ENCODE measurements around the gene PHC1. TPM values are rescaled to one million over a fixed set of nuclear protein-coding genes. Genes with fewer than 3 reads are reported as not detected.

Gene PHC1
- total RNA-seq, 1 donor = 27.1 TPM

DNA sequence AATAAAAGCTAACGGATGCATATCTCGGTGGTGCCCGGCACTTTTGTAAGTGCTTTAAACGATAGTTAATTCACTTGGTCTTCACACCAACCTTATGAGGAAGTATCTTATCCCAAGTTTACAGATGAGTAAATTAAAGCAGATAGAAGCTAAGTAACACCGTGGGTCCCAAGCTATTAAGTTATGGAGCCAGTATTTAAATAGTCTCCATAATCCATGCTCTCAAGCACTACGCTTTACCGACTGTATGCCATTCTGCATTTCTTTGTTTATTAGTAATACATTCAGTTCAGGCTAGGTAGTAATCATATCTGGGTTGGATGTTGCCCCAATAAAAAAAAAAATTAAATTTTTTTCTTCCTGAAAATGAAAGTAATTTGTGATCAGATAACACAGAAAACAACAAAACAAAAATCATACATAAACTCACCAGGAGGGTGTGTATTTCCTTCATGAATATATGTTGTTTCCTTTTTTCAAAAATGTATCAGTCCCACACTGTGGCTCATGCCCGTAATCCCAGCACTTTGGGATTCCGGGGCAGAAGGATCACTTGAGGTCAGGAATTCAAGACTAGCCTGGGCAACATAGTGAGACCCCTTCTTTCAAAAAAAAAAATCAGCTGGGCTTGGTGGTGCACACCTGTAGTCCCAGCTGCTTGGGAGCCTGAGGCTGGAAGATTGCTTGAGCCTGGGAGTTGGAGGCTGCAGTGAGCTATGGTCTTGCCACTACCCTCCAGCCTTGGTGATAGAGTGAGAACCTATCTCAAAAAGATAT, 36.6 kb downstream of the PHC1 start:
- H3K79me2 ChIP-seq (ENCODE audit: insufficient read depth, low read length) = peaks cover 35% of the 10 kb centered on the region
- H2AFZ ChIP-seq (ENCODE audit: low read length) = peak overlapping the region; percentile 94
- peak overlapping the region; percentile 91 for H3K4me2 ChIP-seq (ENCODE audit: insufficient read depth, low read length)
- TF ChIP-seq, protein P1, sequence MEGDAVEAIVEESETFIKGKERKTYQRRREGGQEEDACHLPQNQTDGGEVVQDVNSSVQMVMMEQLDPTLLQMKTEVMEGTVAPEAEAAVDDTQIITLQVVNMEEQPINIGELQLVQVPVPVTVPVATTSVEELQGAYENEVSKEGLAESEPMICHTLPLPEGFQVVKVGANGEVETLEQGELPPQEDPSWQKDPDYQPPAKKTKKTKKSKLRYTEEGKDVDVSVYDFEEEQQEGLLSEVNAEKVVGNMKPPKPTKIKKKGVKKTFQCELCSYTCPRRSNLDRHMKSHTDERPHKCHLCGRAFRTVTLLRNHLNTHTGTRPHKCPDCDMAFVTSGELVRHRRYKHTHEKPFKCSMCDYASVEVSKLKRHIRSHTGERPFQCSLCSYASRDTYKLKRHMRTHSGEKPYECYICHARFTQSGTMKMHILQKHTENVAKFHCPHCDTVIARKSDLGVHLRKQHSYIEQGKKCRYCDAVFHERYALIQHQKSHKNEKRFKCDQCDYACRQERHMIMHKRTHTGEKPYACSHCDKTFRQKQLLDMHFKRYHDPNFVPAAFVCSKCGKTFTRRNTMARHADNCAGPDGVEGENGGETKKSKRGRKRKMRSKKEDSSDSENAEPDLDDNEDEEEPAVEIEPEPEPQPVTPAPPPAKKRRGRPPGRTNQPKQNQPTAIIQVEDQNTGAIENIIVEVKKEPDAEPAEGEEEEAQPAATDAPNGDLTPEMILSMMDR (IDR thresholded peaks at IDR 0.05; ENCODE audit: extremely low read depth, low read depth, low read length) = no peak
- H3K27me3 ChIP-seq (ENCODE audit: insufficient read depth, low read length) = no peaks in the 10 kb centered on the region
- H3K4me1 ChIP-seq (ENCODE audit: insufficient read depth, low read length) = peaks cover 24% of the 10 kb centered on the region
- H3K9me3 ChIP-seq (ENCODE audit: low read depth, low read length) = no peaks in the 10 kb centered on the region
- H3K4me3 ChIP-seq (ENCODE audit: insufficient read depth, low read length) = peak overlapping the region; percentile 90
- H3K36me3 ChIP-seq (ENCODE audit: insufficient read depth, low read length) = peaks cover 4% of the 10 kb centered on the region
- peak overlapping the region; percentile 96 for H3K27ac ChIP-seq (ENCODE audit: low read depth, low read length)
- DNase-seq (ENCODE audit: insufficient read length, low spot score, missing footprints) = no peak
- peaks cover 18% of the 10 kb centered on the region for H4K20me1 ChIP-seq (ENCODE audit: insufficient read depth, low read length)

DNA sequence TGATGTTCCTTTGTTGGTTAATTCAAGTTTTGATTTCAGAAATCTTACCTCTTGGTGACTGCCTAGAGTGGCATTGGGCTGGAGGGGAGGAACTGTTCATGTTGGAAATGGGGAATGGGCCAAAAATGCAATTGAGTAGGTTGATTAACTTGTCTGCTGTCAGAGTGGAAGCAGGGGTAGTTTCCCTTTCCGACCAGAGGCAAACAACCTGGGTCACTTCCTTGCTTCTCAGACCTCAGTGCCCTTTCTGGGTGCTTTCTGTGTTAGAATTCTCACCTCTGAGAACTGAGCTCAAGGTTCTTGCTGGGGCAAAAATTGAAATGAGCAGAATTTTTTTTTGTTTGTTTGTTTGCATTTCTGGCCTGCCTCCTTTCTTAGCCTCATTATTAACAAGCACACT, 37.4 kb downstream of the PHC1 start:
- H3K4me3 ChIP-seq (ENCODE audit: insufficient read depth, low read length) = no peak overlapping the region
- no peaks in the 10 kb centered on the region for H3K36me3 ChIP-seq (ENCODE audit: insufficient read depth, low read length)
- peaks cover 26% of the 10 kb centered on the region for H3K79me2 ChIP-seq (ENCODE audit: insufficient read depth, low read length)
- H2AFZ ChIP-seq (ENCODE audit: low read length) = no peak overlapping the region
- peaks cover 12% of the 10 kb centered on the region for H4K20me1 ChIP-seq (ENCODE audit: insufficient read depth, low read length)
- peaks cover 24% of the 10 kb centered on the region for H3K4me1 ChIP-seq (ENCODE audit: insufficient read depth, low read length)
- H3K27ac ChIP-seq (ENCODE audit: low read depth, low read length) = no peak overlapping the region
- no peaks in the 10 kb centered on the region for H3K9me3 ChIP-seq (ENCODE audit: low read depth, low read length)
- TF ChIP-seq, protein P1 (IDR thresholded peaks at IDR 0.05; ENCODE audit: extremely low read depth, low read depth, low read length) = no peak
- no peak overlapping the region for H3K4me2 ChIP-seq (ENCODE audit: insufficient read depth, low read length)
- no peaks in the 10 kb centered on the region for H3K27me3 ChIP-seq (ENCODE audit: insufficient read depth, low read length)
- no peak for DNase-seq (ENCODE audit: insufficient read length, low spot score, missing footprints)

DNA sequence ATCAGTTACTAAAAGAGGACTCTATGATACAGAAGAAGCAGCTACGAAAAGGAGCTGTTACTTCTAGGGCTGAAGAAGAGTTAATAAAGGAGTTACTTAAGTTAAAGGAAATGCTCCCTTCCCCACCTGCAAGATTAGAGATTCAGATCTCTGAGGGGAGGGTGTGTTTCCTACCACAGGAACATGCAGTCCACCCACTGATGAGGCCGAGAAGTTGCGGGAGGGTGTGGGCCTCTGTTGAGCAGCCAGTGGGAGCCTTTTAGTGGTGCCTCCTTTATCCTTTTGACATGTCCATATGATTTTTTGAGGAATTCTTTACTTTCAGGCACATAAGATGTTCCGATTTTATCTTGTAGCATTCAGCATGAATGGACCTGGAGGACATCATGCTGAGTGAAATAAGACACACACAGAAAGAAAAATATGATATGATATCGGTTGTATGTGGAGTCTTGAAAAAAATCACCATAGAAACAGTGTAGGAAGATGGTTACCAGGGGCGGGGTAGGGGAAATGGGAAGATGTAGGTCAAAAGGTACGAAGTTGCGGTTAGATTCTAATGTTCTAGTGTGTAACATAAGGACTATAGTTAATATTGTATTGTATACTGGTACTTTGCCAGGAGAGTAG, 39.6 kb downstream of the PHC1 start:
- H3K36me3 ChIP-seq (ENCODE audit: insufficient read depth, low read length) = no peaks in the 10 kb centered on the region
- H2AFZ ChIP-seq (ENCODE audit: low read length) = no peak overlapping the region
- no peaks in the 10 kb centered on the region for H4K20me1 ChIP-seq (ENCODE audit: insufficient read depth, low read length)
- peaks cover 8% of the 10 kb centered on the region for H3K4me1 ChIP-seq (ENCODE audit: insufficient read depth, low read length)
- no peak overlapping the region for H3K4me2 ChIP-seq (ENCODE audit: insufficient read depth, low read length)
- H3K9me3 ChIP-seq (ENCODE audit: low read depth, low read length) = no peaks in the 10 kb centered on the region
- H3K27ac ChIP-seq (ENCODE audit: low read depth, low read length) = no peak overlapping the region
- TF ChIP-seq, protein P1 (IDR thresholded peaks at IDR 0.05; ENCODE audit: extremely low read depth, low read depth, low read length) = no peak
- peaks cover 5% of the 10 kb centered on the region for H3K79me2 ChIP-seq (ENCODE audit: insufficient read depth, low read length)
- DNase-seq (ENCODE audit: insufficient read length, low spot score, missing footprints) = no peak
- H3K4me3 ChIP-seq (ENCODE audit: insufficient read depth, low read length) = no peak overlapping the region
- no peaks in the 10 kb centered on the region for H3K27me3 ChIP-seq (ENCODE audit: insufficient read depth, low read length)

DNA sequence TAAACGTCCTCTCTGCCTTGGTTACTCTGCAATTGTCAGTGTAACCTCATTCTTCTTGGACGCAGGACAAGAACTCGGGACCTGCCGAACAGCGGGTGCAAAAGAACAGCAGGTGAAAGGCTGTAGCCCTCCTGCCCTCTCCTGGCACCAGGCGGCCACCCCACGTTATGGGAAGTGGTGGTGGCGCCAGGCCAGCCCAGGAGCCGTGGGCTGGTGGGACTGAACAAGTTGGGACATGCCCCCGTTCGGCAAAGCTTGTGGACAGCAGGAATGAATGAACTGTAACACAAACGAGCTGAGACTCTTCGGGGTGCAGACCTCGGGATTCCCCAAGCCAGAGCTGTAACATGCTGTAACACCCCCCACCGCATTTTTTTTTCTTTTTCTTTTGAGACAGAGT, 41.8 kb downstream of the PHC1 start:
- Histone ChIP-seq H3K27me3 (ENCODE audit: insufficient read depth, low read length) (no peaks in the 10 kb centered on the region), H3K9me3 (ENCODE audit: low read depth, low read length) (no peaks in the 10 kb centered on the region), H2AFZ (ENCODE audit: low read length) (no peak overlapping the region), H3K4me3 (ENCODE audit: insufficient read depth, low read length) (no peak overlapping the region), H3K79me2 (ENCODE audit: insufficient read depth, low read length) (no peaks in the 10 kb centered on the region), H3K4me1 (ENCODE audit: insufficient read depth, low read length) (no peaks in the 10 kb centered on the region), H3K36me3 (ENCODE audit: insufficient read depth, low read length) (no peaks in the 10 kb centered on the region), H3K4me2 (ENCODE audit: insufficient read depth, low read length) (no peak overlapping the region), H3K27ac (ENCODE audit: low read depth, low read length) (no peak overlapping the region), H4K20me1 (ENCODE audit: insufficient read depth, low read length) (no peaks in the 10 kb centered on the region)
- TF ChIP-seq, protein P1 (IDR thresholded peaks at IDR 0.05; ENCODE audit: extremely low read depth, low read depth, low read length) = no peak
- DNase-seq (ENCODE audit: insufficient read length, low spot score, missing footprints) = no peak

Measured in osteoblast (primary cell).